ENCODE measurements around the gene CPSF4L.

CPSF4L gene

DNA sequence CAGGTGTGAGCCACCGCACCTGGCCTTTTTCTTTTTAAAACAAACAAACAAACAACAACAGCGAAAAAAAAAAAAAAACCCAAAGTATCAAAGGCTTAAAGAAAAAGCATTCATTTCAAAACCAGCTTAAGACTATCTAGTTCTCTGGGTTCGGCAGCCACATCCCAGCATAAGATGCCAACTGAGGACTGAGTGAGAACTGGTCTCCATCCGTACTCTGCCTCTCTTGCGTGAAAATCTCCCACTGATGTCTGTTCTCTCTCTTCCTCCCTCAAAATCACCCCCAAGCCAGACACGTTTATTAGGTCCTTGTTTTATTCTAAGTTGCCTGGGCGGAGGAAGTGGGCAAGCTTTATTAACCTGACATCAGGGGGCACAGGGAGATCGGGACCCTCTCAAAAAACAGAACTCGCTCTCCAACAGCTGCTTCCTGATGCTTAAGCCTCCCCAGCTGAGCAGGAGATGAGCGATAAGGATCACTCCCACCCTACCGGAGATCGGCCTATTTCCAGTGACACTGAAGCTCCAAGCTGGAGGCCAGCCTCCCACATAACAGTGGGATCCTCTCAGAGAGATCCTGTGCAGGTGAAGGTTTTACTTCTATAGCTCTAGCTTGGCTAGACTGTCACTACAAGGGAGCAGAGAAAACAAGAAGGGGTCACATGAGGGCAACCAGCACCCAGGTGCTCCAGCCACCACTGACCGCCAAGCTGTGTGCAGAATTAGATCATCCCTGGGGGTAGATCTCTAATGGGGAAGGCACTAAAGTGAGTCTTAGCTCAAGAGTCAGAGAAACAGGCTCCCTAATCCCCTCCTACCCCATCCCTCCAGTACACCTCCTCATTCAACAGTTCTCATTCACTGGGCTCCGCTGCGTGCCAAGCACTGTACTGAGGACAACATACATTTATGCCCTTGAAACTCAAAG, 36.5 kb upstream of the CPSF4L start:
- H3K36me3 Mint-ChIP-seq, result no peaks in the 10 kb centered on the region
- no peak overlapping the region for H3K4me3 Mint-ChIP-seq
- peaks cover 6% of the 10 kb centered on the region for H3K27me3 Mint-ChIP-seq
- no peak overlapping the region for H3K27ac Mint-ChIP-seq
- ATAC-seq (ENCODE audit: low read depth), result no peak
- H3K9me3 Mint-ChIP-seq, result no peaks in the 10 kb centered on the region
- no peak for DNase-seq (ENCODE audit: low spot score in 2 of 2)
- H3K4me1 Mint-ChIP-seq, result no peaks in the 10 kb centered on the region

DNA sequence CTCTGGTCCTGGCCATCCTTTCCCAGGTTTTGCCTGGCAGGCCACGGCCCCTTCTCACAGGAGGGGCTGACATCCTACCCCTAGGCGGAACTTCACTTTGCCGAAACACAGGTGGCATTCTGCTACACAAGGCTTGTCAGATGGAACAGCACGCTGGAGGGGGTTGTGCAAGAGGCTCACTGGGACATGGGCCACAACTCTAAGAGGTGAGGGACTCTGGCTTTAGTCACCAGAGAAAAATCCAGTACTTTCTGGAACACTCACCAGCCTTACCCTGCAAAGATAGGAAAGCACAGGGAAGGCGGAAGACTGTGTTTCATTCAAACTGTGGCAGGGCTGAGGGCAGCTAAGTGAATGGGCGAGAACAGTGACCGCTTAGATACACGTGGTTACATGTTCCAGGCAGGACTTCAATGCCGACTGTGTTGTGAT, 31.8 kb upstream of the CPSF4L start:
- no peaks in the 10 kb centered on the region for H3K36me3 Mint-ChIP-seq
- H3K4me3 Mint-ChIP-seq, result no peak overlapping the region
- DNase-seq (ENCODE audit: low spot score in 2 of 2), result no peak
- ATAC-seq (ENCODE audit: low read depth), result no peak
- no peak overlapping the region for H3K27ac Mint-ChIP-seq
- H3K9me3 Mint-ChIP-seq, result no peaks in the 10 kb centered on the region
- H3K27me3 Mint-ChIP-seq, result peaks cover 10% of the 10 kb centered on the region
- peaks cover 21% of the 10 kb centered on the region for H3K4me1 Mint-ChIP-seq

DNA sequence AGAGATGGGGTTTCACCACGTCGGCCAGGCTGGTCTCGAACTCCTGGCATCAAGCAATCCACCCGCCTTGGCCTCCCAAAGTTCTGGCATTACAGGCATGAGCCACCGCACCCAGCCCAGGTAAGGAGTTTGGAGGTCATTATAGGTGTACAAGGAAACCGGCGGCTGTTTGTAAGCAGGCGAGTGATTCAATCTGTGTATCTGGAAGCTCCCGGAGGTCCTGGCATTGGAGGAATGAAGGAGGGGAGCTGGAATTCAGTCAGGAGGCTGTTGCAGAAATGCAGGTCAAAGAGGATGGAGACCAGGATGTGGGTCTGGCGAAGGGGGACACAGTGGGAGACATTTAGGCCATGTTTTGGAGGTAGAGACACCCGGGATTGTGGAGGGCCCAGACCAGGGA, 31.4 kb upstream of the CPSF4L start:
- no peak overlapping the region for H3K27ac Mint-ChIP-seq
- no peak for DNase-seq (ENCODE audit: low spot score in 2 of 2)
- H3K4me3 Mint-ChIP-seq, result no peak overlapping the region
- no peaks in the 10 kb centered on the region for H3K9me3 Mint-ChIP-seq
- peaks cover 21% of the 10 kb centered on the region for H3K4me1 Mint-ChIP-seq
- ATAC-seq (ENCODE audit: low read depth), result no peak
- H3K27me3 Mint-ChIP-seq, result peaks cover 10% of the 10 kb centered on the region
- H3K36me3 Mint-ChIP-seq, result no peaks in the 10 kb centered on the region

DNA sequence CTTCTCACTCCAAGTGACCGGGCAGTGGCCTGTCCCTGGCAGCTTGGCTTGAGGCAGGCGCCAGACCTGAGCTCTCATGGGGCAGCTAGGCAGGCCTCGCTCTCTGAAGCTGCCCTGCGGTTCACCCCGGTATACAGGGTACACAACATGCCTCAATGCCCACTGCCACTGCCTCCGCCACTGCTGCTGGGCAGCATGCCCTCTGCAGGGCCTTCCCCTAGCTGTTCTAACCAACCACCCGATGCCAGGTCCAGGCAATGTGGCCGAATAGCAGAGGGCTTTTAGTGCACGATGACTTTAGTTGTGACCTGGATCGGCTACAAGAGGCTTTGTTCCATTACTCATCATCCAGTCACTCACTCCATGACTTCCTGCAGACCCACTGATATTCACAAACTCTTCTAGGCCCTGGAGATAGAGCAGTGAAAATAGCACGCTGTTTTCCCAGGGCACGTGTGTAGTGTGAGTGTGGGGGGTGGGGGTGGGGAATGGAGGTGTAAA, 30.4 kb upstream of the CPSF4L start:
- no peak for DNase-seq (ENCODE audit: low spot score in 2 of 2)
- Mint-ChIP-seq H3K9me3 (no peaks in the 10 kb centered on the region), H3K27me3 (peaks cover 13% of the 10 kb centered on the region), H3K36me3 (no peaks in the 10 kb centered on the region), H3K27ac (no peak overlapping the region), H3K4me3 (no peak overlapping the region), H3K4me1 (peaks cover 21% of the 10 kb centered on the region)
- ATAC-seq (ENCODE audit: low read depth), result no peak

DNA sequence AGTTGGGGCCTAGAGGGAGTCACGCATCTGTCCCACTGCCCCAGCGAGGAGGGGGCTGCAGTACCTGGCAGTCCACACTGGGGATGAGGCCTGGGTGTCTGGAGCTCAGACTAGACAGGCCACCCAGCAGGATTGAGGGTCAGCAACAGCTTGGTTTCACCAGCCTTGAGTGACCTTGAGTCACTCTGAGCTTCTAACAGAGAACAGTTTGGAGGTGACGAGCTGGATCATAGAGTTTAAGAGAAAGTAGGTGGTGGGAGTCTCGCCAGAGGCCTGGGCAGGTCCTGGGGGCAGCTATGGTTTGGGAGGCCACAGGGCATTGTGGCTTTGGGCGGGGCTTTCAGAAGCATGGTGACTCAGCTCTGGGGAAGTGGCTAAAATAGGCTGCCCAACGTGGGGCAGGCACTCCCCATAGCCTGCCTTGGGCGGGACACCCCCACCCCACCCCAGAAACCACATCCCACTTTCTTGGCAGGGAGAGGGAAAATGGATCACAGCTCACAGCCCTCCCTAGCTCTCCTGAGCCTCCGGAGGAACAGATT, 29.7 kb upstream of the CPSF4L start:
- DNase-seq (ENCODE audit: low spot score in 2 of 2), result no peak
- Mint-ChIP-seq H3K27ac (no peak overlapping the region), H3K4me3 (no peak overlapping the region), H3K27me3 (peaks cover 16% of the 10 kb centered on the region), H3K9me3 (no peaks in the 10 kb centered on the region), H3K4me1 (peaks cover 24% of the 10 kb centered on the region), H3K36me3 (no peaks in the 10 kb centered on the region)
- ATAC-seq (ENCODE audit: low read depth), result no peak

DNA sequence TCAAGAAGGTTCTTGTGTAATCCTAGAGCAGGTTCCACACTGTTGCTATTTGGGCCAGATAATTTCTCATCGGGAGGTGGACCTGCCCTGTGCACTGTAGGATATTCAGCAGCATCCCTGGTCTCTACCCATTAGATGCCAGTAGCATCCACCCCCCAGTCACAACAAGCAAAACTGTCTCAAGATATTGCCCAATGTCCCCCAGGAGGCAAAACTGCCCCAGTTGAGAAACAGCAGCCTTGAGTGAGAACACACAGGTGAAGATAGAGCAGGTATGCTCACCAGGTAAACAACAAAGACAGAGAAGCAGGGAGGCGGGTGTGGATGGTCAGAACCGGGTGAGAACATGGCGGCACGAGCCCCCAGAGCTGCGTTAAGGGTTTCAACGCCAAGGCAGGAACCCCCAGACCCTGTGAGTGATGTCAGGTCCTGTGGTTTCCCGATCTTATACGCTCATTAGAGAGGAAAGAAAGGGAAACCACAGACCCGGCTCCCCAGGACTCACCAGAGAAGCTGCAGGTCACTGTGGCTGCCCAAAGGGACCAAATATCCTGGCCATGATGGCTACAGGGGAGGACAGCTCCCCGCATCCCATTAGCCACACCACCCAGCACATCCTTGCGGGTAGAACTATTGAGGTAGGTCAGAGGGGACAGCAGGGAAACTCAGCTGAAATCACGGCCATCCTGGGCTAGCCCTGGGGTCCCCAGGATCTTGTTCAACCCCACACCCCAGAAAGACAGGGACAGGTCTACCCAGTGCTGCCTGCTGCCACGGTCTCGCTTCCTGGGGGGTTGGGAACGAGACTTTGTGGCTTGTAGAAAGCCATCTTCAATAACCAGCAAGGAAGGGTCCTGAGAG, 28.9 kb upstream of the CPSF4L start:
- H3K4me1 Mint-ChIP-seq, result peaks cover 24% of the 10 kb centered on the region
- no peak for ATAC-seq (ENCODE audit: low read depth)
- no peak for DNase-seq (ENCODE audit: low spot score in 2 of 2)
- H3K27ac Mint-ChIP-seq, result no peak overlapping the region
- peaks cover 16% of the 10 kb centered on the region for H3K27me3 Mint-ChIP-seq
- H3K9me3 Mint-ChIP-seq, result no peaks in the 10 kb centered on the region
- peak overlapping the region; percentile 4 for H3K4me3 Mint-ChIP-seq
- H3K36me3 Mint-ChIP-seq, result no peaks in the 10 kb centered on the region

DNA sequence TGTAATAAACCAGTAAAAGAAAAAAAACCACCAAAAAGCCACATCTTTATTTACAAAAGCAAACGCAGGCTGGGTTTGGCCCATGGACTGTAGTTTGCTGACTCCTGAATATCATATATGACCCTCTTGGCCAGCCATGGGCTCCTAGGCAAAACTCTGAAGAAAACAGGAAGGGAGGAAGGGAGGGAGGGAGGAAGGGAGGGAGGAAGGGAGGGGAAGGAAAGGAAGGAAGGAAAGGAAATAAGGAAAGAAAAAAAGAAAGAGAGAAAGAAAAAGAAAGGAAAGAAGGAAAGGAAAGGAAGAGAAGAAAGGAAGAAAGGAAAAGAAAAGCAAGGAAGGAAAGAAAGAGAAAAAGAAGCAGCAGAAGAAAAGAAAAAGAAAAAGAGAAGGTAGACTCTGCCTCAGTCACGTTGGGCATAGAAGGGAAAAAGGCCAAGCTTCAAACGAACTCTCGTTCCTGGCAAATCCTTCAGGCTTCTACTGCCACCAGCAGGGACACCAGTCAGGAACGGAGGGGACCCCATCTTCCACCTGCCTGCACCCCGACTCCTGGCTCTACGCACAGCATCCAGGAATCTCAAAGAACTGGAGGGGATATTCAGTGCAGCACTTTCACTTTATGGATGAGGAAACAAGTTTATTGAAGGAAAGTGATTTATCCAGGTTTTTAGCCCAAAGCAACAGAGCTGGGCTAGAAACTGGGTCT, 28.0 kb upstream of the CPSF4L start:
- Mint-ChIP-seq H3K4me1 (peaks cover 24% of the 10 kb centered on the region), H3K9me3 (no peaks in the 10 kb centered on the region), H3K27ac (no peak overlapping the region), H3K4me3 (no peak overlapping the region), H3K27me3 (peaks cover 12% of the 10 kb centered on the region), H3K36me3 (no peaks in the 10 kb centered on the region)
- DNase-seq (ENCODE audit: low spot score in 2 of 2) (no peak), ATAC-seq (ENCODE audit: low read depth) (no peak)

DNA sequence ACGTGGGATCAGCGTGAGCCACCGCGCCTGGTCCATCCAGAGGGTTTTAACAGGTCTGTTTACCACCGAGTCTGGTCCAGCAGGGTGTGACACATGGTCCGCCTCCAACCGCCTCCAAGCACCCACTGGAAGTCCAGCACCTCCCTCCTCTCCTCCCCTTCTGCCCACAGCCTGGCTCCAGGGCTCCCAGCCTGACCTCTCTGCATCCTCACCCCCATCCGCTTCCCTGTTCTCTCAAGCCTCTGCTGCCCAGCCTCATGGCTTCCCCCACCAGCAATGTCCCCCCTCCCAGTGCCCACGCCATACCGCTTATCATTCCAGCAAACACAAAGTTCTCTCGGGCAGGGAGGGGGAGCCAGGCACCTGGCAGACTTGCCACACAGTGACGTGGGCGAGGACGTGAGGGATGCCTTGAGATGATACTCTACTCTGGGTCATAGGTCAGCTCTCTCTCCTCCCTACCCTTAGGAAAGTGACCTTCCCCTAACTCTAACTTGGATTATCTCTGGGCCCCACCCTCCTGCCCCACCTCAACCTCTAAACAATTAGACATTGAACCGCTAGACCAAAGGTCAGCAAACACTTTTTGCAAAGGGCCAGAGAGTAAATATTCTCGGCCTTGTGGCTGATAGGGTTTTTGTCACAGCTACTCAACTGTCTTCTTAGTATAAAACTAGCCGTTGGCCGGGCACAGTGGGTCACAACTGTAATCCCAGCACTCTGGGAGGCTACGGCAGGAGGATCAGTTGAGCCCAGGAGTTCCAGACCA, 27.0 kb upstream of the CPSF4L start:
- no peaks in the 10 kb centered on the region for H3K36me3 Mint-ChIP-seq
- DNase-seq (ENCODE audit: low spot score in 2 of 2) (no peak), ATAC-seq (ENCODE audit: low read depth) (no peak)

DNA sequence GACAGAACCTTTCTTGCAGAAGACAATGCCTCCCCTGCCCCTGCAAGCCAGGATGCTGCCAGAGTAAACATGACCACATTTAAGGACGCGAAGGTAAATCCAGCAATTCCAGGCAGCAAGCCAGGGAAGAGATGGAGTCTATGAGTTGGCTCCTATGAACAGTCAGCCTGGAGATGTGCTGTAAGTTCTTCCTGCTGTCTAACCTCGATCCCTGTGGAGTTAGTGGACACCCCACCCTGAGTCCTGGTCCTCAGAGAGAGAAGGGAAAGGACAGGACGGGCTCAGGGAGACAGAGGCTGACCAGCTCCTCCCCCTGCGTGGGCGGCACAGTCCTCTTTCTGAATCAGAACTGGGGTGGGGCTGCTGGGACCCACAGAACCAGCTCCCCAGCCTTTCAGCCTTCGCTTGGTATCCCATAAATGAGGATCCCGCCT, 25.2 kb upstream of the CPSF4L start:
- DNase-seq (ENCODE audit: low spot score in 2 of 2) (no peak), ATAC-seq (ENCODE audit: low read depth) (no peak)
- Mint-ChIP-seq H3K9me3 (no peaks in the 10 kb centered on the region), H3K27me3 (peaks cover 11% of the 10 kb centered on the region), H3K4me3 (no peak overlapping the region), H3K4me1 (peaks cover 25% of the 10 kb centered on the region), H3K36me3 (no peaks in the 10 kb centered on the region), H3K27ac (no peak overlapping the region)

More for the DNA sequence above, 27.0 kb upstream of the CPSF4L start:
- peaks cover 24% of the 10 kb centered on the region for H3K4me1 Mint-ChIP-seq
- H3K4me3 Mint-ChIP-seq, result no peak overlapping the region
- peaks cover 12% of the 10 kb centered on the region for H3K27me3 Mint-ChIP-seq
- H3K9me3 Mint-ChIP-seq, result no peaks in the 10 kb centered on the region
- no peak overlapping the region for H3K27ac Mint-ChIP-seq

DNA sequence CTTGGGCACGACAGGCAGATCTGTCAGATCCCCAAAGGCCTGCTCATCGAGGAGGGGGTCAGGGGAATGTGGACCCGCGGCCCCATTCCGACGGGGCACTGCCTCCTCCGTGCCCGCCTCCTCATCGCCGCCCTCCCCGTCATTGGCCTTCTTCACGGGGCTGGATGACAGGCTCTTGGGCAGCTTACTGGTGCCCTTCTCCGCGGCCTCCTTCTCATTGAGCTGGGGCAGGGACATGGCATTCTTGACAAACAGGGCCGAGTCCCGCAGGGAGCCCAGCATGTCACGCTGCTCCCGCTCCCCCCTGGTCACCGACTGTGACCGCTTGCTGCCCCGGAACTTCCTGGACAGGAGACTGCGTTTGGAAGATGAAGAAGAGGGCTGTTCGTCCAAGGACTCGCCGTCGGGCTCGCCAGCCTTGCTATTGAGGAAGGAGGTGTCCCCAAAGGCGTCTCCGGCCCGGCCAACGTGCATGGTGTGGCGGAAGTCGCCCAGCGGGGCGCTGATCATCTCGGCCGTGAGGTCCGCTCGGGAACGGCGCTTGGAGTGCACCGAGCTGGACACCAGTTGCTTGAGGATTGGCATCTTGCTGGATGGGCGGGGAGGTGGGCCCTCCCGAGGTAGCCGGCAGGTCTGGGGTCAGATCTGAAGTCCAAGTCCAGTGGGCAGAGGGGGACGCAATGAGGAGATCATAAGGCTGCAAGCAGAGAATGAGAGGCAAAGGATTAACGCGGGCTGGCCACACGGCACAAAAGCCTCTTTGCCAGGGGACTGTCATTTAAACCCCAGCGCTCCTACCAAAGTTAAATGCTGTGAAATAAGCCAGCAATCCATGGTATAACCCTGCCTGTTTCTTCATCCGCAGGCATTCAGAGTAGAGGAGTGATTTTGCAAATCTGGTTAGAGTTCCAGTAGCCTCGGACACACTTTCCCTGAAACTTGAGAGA, 24.5 kb upstream of the CPSF4L start:
- no peak overlapping the region for H3K27ac Mint-ChIP-seq
- ATAC-seq (ENCODE audit: low read depth) (no peak), DNase-seq (ENCODE audit: low spot score in 2 of 2) (no peak)
- no peaks in the 10 kb centered on the region for H3K36me3 Mint-ChIP-seq
- no peaks in the 10 kb centered on the region for H3K9me3 Mint-ChIP-seq
- peaks cover 20% of the 10 kb centered on the region for H3K4me1 Mint-ChIP-seq
- H3K27me3 Mint-ChIP-seq, result peaks cover 11% of the 10 kb centered on the region
- H3K4me3 Mint-ChIP-seq, result no peak overlapping the region

DNA sequence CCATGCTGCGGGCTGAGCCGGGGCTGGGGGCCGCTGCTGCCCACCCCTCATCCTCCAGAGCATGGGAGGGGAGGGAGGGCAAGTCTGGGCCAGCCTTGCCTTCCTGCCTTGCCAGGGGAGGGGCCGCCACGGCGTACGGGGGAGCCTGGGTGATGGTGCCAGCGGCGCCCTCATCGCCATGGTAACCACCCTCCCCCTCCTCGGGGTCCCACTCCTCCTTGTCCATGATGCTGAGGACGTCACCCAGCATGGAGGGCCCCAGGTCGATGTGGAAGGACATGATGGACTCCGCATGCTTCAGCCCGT, 23.9 kb upstream of the CPSF4L start:
- Mint-ChIP-seq H3K27ac (no peak overlapping the region), H3K36me3 (no peaks in the 10 kb centered on the region), H3K9me3 (no peaks in the 10 kb centered on the region), H3K4me3 (no peak overlapping the region), H3K4me1 (peaks cover 14% of the 10 kb centered on the region), H3K27me3 (peaks cover 11% of the 10 kb centered on the region)
- ATAC-seq (ENCODE audit: low read depth) (no peak), DNase-seq (ENCODE audit: low spot score in 2 of 2) (no peak)

DNA sequence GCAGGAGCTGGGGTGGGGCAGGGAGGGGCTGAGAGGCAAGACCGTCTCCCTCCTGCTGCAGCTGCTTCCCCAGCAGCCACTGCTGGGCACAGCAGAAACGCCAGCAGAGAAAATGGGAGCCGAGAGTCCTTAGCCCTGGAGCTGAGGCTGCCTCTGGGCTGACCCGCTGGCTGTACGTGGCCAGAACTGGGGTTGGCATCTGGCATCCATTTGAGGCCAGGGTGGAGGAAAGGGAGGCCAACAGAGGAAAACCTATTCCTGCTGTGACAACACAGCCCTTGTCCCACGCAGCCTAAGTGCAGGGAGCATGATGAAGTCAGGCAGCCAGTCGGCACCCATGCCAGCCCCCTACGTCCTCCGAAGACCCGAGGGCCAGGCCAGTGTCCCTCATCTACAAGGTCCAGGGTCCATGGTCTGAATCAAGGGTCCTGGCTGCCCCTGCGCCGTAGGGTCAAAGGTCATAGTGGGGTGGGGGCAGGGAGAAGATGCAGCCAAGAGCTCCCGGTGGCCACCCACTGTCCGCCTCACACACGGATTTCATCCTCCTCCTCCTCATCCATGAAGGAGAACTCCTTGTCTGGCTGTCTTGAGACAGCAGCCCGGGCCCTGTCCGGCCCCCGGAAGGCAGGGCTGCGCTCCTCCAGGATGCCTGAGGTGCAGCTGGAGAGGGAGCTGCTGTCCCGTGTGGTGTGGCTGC, 23.4 kb upstream of the CPSF4L start:
- no peaks in the 10 kb centered on the region for H3K9me3 Mint-ChIP-seq
- peaks cover 11% of the 10 kb centered on the region for H3K4me1 Mint-ChIP-seq

More for the DNA sequence above, 23.4 kb upstream of the CPSF4L start:
- DNase-seq (ENCODE audit: low spot score in 2 of 2) (no peak), ATAC-seq (ENCODE audit: low read depth) (no peak)
- H3K4me3 Mint-ChIP-seq, result no peak overlapping the region
- no peaks in the 10 kb centered on the region for H3K36me3 Mint-ChIP-seq
- no peak overlapping the region for H3K27ac Mint-ChIP-seq
- peaks cover 11% of the 10 kb centered on the region for H3K27me3 Mint-ChIP-seq

All from memory B cell (primary cell).